ENCODE data around the gene ASS1. TPM values are rescaled to one million over a fixed set of nuclear protein-coding genes. Genes with fewer than 3 reads are reported as not detected.
A peak's percentile ranks its signal among the peaks of the same experiment; 100 is the strongest.

The ASS1 gene
- total RNA-seq, 1 donor from 2014 or later, result 22.5 TPM

GRCh38 chr9:130466537-130467217 lies 21.9 kb downstream of the ASS1 start:
- TF ChIP-seq EZH2phosphoT487 (IDR thresholded peaks at IDR 0.05), result no peak
- TF ChIP-seq EZH2 (IDR thresholded peaks at IDR 0.05), result no peak
- TF ChIP-seq CTCF (IDR thresholded peaks at IDR 0.05), result no peak
- Histone ChIP-seq H3F3A (ENCODE audit: low read depth) (peaks cover 32% of the 10 kb centered on the region), H3K4me2 (peak overlapping the region; percentile 47), H3K9me3 (ENCODE audit: low read depth) (no peaks in the 10 kb centered on the region), H3K4me1 (peaks cover 41% of the 10 kb centered on the region), H3K79me2 (ENCODE audit: low read depth) (no peaks in the 10 kb centered on the region), H3K27ac (no peak overlapping the region), H3K36me3 (no peaks in the 10 kb centered on the region), H2AFZ (replicated peaks) (no peak overlapping the region), H3K9ac (no peak overlapping the region), H3K4me3 (no peak overlapping the region), H3K27me3 (no peaks in the 10 kb centered on the region), H4K20me1 (ENCODE audit: low read depth) (no peaks in the 10 kb centered on the region)
- DNase-seq (ENCODE audit: low spot score), result peak; percentile 13
- H3K9me3 Mint-ChIP-seq, result no peaks in the 10 kb centered on the region
- H3K27ac Mint-ChIP-seq, result no peak overlapping the region
- peaks cover 15% of the 10 kb centered on the region for H3K27me3 Mint-ChIP-seq (ENCODE audit: insufficient read depth, low read depth)
- H3K4me1 Mint-ChIP-seq, result peaks cover 42% of the 10 kb centered on the region
- no peaks in the 10 kb centered on the region for H3K36me3 Mint-ChIP-seq
- no peak overlapping the region for H3K4me3 Mint-ChIP-seq

GRCh38 chr9:130467316-130467715 lies 22.6 kb downstream of the ASS1 start:
- H3K27ac Mint-ChIP-seq, result no peak overlapping the region
- no peaks in the 10 kb centered on the region for H3K9me3 Mint-ChIP-seq
- no peak overlapping the region for H2AFZ ChIP-seq (replicated peaks)
- H3K4me1 ChIP-seq, result peaks cover 48% of the 10 kb centered on the region
- no peaks in the 10 kb centered on the region for H3K27me3 ChIP-seq
- H3K36me3 ChIP-seq, result no peaks in the 10 kb centered on the region
- peaks cover 33% of the 10 kb centered on the region for H3F3A ChIP-seq (ENCODE audit: low read depth)
- TF ChIP-seq EZH2phosphoT487 (IDR thresholded peaks at IDR 0.05), result no peak
- no peak for TF ChIP-seq CTCF (IDR thresholded peaks at IDR 0.05)
- TF ChIP-seq EZH2 (IDR thresholded peaks at IDR 0.05), result no peak
- DNase-seq (ENCODE audit: low spot score), result peak; percentile 35
- no peaks in the 10 kb centered on the region for H3K36me3 Mint-ChIP-seq
- peak overlapping the region; percentile 47 for H3K4me2 ChIP-seq
- H3K4me1 Mint-ChIP-seq, result peaks cover 46% of the 10 kb centered on the region
- peaks cover 15% of the 10 kb centered on the region for H3K27me3 Mint-ChIP-seq (ENCODE audit: insufficient read depth, low read depth)
- H3K27ac ChIP-seq, result no peak overlapping the region
- H4K20me1 ChIP-seq (ENCODE audit: low read depth), result no peaks in the 10 kb centered on the region
- H3K4me3 ChIP-seq, result no peak overlapping the region
- no peaks in the 10 kb centered on the region for H3K9me3 ChIP-seq (ENCODE audit: low read depth)
- no peaks in the 10 kb centered on the region for H3K79me2 ChIP-seq (ENCODE audit: low read depth)
- H3K9ac ChIP-seq, result no peak overlapping the region
- peak overlapping the region; percentile 55 for H3K4me3 Mint-ChIP-seq

- peaks cover 15% of the 10 kb centered on the region for H3K27me3 Mint-ChIP-seq (ENCODE audit: insufficient read depth, low read depth)
- H3K79me2 ChIP-seq (ENCODE audit: low read depth), result no peaks in the 10 kb centered on the region
- H2AFZ ChIP-seq (replicated peaks), result no peak overlapping the region
- H3F3A ChIP-seq (ENCODE audit: low read depth), result peaks cover 45% of the 10 kb centered on the region
- H3K27ac Mint-ChIP-seq, result no peak overlapping the region
- no peak overlapping the region for H3K4me2 ChIP-seq
- peaks cover 58% of the 10 kb centered on the region for H3K4me1 Mint-ChIP-seq
- H3K4me3 ChIP-seq, result no peak overlapping the region
- H3K9me3 Mint-ChIP-seq, result no peaks in the 10 kb centered on the region
- H4K20me1 ChIP-seq (ENCODE audit: low read depth), result no peaks in the 10 kb centered on the region
- no peak overlapping the region for H3K4me3 Mint-ChIP-seq
- peaks cover 60% of the 10 kb centered on the region for H3K4me1 ChIP-seq
- DNase-seq (ENCODE audit: low spot score), result no peak
- H3K36me3 Mint-ChIP-seq, result no peaks in the 10 kb centered on the region
- H3K27me3 ChIP-seq, result no peaks in the 10 kb centered on the region
- no peaks in the 10 kb centered on the region for H3K36me3 ChIP-seq
- no peak overlapping the region for H3K9ac ChIP-seq
- TF ChIP-seq EZH2phosphoT487 (IDR thresholded peaks at IDR 0.05) (no peak), CTCF (IDR thresholded peaks at IDR 0.05) (no peak), EZH2 (IDR thresholded peaks at IDR 0.05) (no peak)
- H3K9me3 ChIP-seq (ENCODE audit: low read depth), result no peaks in the 10 kb centered on the region
- no peak overlapping the region for H3K27ac ChIP-seq
These were observed 23.8 kb downstream of the ASS1 start for GRCh38 chr9:130468566-130468965.

Data from neural progenitor cell (in vitro differentiated cells).